OCI-LY3 (cell line): ENCODE results near the gene GJC2.

Source experiments
- CTCF ChIP-seq: fragments of 200-600, 300-600 bp; sonication (generic); IDR thresholded peaks from 2 replicates; pipeline ENCODE4 v1.5.1; 2014; ENCODE audit warnings: antibody characterized with exemption, low read length, low read depth
- EZH2phosphoT487 ChIP-seq: fragments of 200-600 bp; shearing (Covaris generic); IDR thresholded peaks from 2 replicates; pipeline ENCODE4 v1.6.1; 2018; ENCODE audit warnings: antibody characterized with exemption, mixed run types, low read depth

GRCh38 chr1:228141226-228142044, 8.3 kb upstream of the GJC2 start:
- TF ChIP-seq CTCF: no peak
- TF ChIP-seq EZH2phosphoT487: no peak
